Activated CD8-positive, alpha-beta T cell treated with anti-CD3 and anti-CD28 coated beads, Interleukin-2, amount 10 ng/mL, durations not matched to agents 7 days and 5 days (primary cell): ENCODE results near the gene HOXB8. TPM values are rescaled to one million over a fixed set of nuclear protein-coding genes. Genes with fewer than 3 reads are reported as not detected.
A peak's percentile ranks its signal among the peaks of the same experiment; 100 is the strongest.

Experiments
- ATAC-seq: fragments of 150-1000 bp; cut with Tn5 transposase; one replicate; pipeline ENCODE4 v1.10.0; 2021; ENCODE audit warnings: moderate library complexity
- CTCF ChIA-PET: fragments of 350-600 bp; sonication (Branson Sonifier 250); formaldehyde crosslinking; loops from one replicate; lab custom pipeline; 2021; ENCODE audit warnings: antibody characterized with exemption; lab: Charles Lee
- POLR2A ChIA-PET: fragments of 350-600 bp; sonication (Branson Sonifier 250); formaldehyde crosslinking; loops from one replicate; lab custom pipeline; 2021; ENCODE audit warnings: antibody characterized with exemption; lab: Charles Lee
- DNase-seq: peaks from one replicate; pipeline ENCODE4 v3.0.0-alpha.2; 2020
- H3K27ac Mint-ChIP-seq: one replicate; pipeline ENCODE4 v1.8.0; 2021; ENCODE audit warnings: mild to moderate bottlenecking, mixed read lengths
- H3K27me3 Mint-ChIP-seq: one replicate; pipeline ENCODE4 v1.8.0; 2021; ENCODE audit warnings: low read depth, mixed read lengths
- H3K36me3 Mint-ChIP-seq: one replicate; pipeline ENCODE4 v1.8.0; 2021; ENCODE audit warnings: low read depth, mixed read lengths
- H3K4me1 Mint-ChIP-seq: one replicate; pipeline ENCODE4 v1.8.0; 2021; ENCODE audit warnings: low read depth, mixed read lengths
- H3K4me3 Mint-ChIP-seq: one replicate; pipeline ENCODE4 v1.8.0; 2021; ENCODE audit warnings: mild to moderate bottlenecking, mixed read lengths
- H3K9me3 Mint-ChIP-seq: one replicate; pipeline ENCODE4 v1.8.0; 2022; ENCODE audit warnings: mixed read lengths; ENCODE audit not compliant: insufficient read depth
- total RNA-seq, 2 experiments: library from RNA; stranded (reverse); gene quantifications; one replicate each; pipeline ENCODE4 v1.2.3, GENCODE V29; 2021

Gene HOXB8
- not detected for total RNA-seq

GRCh38 chr17:48615047-48615962 is at the start of gene HOXB8:
TSS of gene HOXB8 (minus strand) at chr17:48615292. CDS start at chr17:48614704, 588 bp downstream.
- peaks cover 61% of the 10 kb centered on the region for H3K4me1 Mint-ChIP-seq

GRCh38 chr17:48663134-48663924 is 48.2 kb upstream of the HOXB8 start:
- H3K27ac Mint-ChIP-seq: no peak overlapping the region

More at GRCh38 chr17:48615047-48615962, at the start of gene HOXB8:
- no peaks in the 10 kb centered on the region for H3K9me3 Mint-ChIP-seq
- DNase-seq (no peak), ATAC-seq (no peak)
- H3K4me3 Mint-ChIP-seq: peak within 1 kb of the TSS; percentile 38
- POLR2A ChIA-PET: no interaction called here
- H3K27ac Mint-ChIP-seq: no peak within 1 kb of the TSS
- peaks cover 3% of the 10 kb centered on the region for H3K36me3 Mint-ChIP-seq
- peaks cover 83% of the 10 kb centered on the region for H3K27me3 Mint-ChIP-seq
- CTCF ChIA-PET: interaction anchor here (0.9 to 1.8 kb wide), 6 partner anchors 9 to 89 kb away, joined by 3 to 6 read pairs (median 4); partner anchors contain the start of genes HOXB5, HOXB6 and HOXB9

GRCh38 chr17:48655913-48656312 is 40.8 kb upstream of the HOXB8 start:
- Mint-ChIP-seq H3K9me3 (no peaks in the 10 kb centered on the region), H3K27me3 (peaks cover 26% of the 10 kb centered on the region), H3K4me3 (no peak overlapping the region), H3K36me3 (no peaks in the 10 kb centered on the region), H3K27ac (no peak overlapping the region), H3K4me1 (peaks cover 8% of the 10 kb centered on the region)
- ATAC-seq: no peak
- POLR2A ChIA-PET: no interaction called here
- no peak for DNase-seq
- CTCF ChIA-PET: interaction anchor here (1.6 kb wide), 2 partner anchors 19 to 23 kb away, joined by 7 to 8 read pairs; no protein-coding TSS in a partner anchor

More at GRCh38 chr17:48663134-48663924, 48.2 kb upstream of the HOXB8 start:
- CTCF ChIA-PET: interaction anchor here (1.0 to 1.7 kb wide), 2 partner anchors 15 to 27 kb away, joined by 4 to 6 read pairs; no protein-coding TSS in a partner anchor
- no peaks in the 10 kb centered on the region for H3K36me3 Mint-ChIP-seq
- peaks cover 27% of the 10 kb centered on the region for H3K27me3 Mint-ChIP-seq
- no peak overlapping the region for H3K4me3 Mint-ChIP-seq
- POLR2A ChIA-PET: no interaction called here
- H3K4me1 Mint-ChIP-seq: no peaks in the 10 kb centered on the region
- no peak for DNase-seq
- ATAC-seq: no peak
- no peaks in the 10 kb centered on the region for H3K9me3 Mint-ChIP-seq

- Mint-ChIP-seq H3K27ac (no peak overlapping the region), H3K9me3 (no peaks in the 10 kb centered on the region), H3K36me3 (no peaks in the 10 kb centered on the region), H3K4me3 (no peak overlapping the region), H3K27me3 (peaks cover 43% of the 10 kb centered on the region), H3K4me1 (peaks cover 30% of the 10 kb centered on the region)
- ChIA-PET CTCF (interaction anchor here (0.5 to 2.7 kb wide), 4 partner anchors 13 to 553 kb away, joined by 3 to 14 read pairs (median 3); no protein-coding TSS in a partner anchor), POLR2A (no interaction called here)
- DNase-seq (no peak), ATAC-seq (no peak)
Measured at GRCh38 chr17:48649741-48650140, 34.6 kb upstream of the HOXB8 start.

GRCh38 chr17:48647963-48648245 is 32.8 kb upstream of the HOXB8 start:
- CTCF ChIA-PET: interaction anchor here (0.7 to 2.7 kb wide), 3 partner anchors 11 to 166 kb away, joined by 3 to 14 read pairs (median 5); no protein-coding TSS in a partner anchor
- no peaks in the 10 kb centered on the region for H3K36me3 Mint-ChIP-seq
- POLR2A ChIA-PET: no interaction called here
- H3K4me3 Mint-ChIP-seq: peak overlapping the region; percentile 67
- no peaks in the 10 kb centered on the region for H3K9me3 Mint-ChIP-seq
- peak overlapping the region; percentile 24 for H3K27ac Mint-ChIP-seq
- ATAC-seq (no peak), DNase-seq (no peak)
- H3K27me3 Mint-ChIP-seq: peaks cover 60% of the 10 kb centered on the region
- peaks cover 35% of the 10 kb centered on the region for H3K4me1 Mint-ChIP-seq

- ChIA-PET CTCF (interaction anchor here (1.5 to 2.7 kb wide), 2 partner anchors 11 to 31 kb away, joined by 5 to 14 read pairs; no protein-coding TSS in a partner anchor), POLR2A (no interaction called here)
- peaks cover 64% of the 10 kb centered on the region for H3K27me3 Mint-ChIP-seq
- DNase-seq (no peak), ATAC-seq (peak; percentile 50)
- no peaks in the 10 kb centered on the region for H3K36me3 Mint-ChIP-seq
- H3K4me3 Mint-ChIP-seq: peak overlapping the region; percentile 74
- no peaks in the 10 kb centered on the region for H3K9me3 Mint-ChIP-seq
- H3K4me1 Mint-ChIP-seq: peaks cover 35% of the 10 kb centered on the region
- peak overlapping the region; percentile 75 for H3K27ac Mint-ChIP-seq
Measured at GRCh38 chr17:48647103-48647962, 32.2 kb upstream of the HOXB8 start.

GRCh38 chr17:48646183-48647102 is 31.4 kb upstream of the HOXB8 start:
- CTCF ChIA-PET: interaction anchor here (1.0 kb wide), 1 partner anchor 10 kb away, joined by 3 read pairs; no protein-coding TSS in a partner anchor
- ATAC-seq (peak; percentile 77), DNase-seq (peak; percentile 42)
- peaks cover 33% of the 10 kb centered on the region for H3K4me1 Mint-ChIP-seq
- peaks cover 70% of the 10 kb centered on the region for H3K27me3 Mint-ChIP-seq
- POLR2A ChIA-PET: no interaction called here
- peak overlapping the region; percentile 75 for H3K27ac Mint-ChIP-seq
- peak overlapping the region; percentile 74 for H3K4me3 Mint-ChIP-seq
- H3K36me3 Mint-ChIP-seq: peaks cover 2% of the 10 kb centered on the region
- H3K9me3 Mint-ChIP-seq: no peaks in the 10 kb centered on the region

GRCh38 chr17:48645639-48646182 is 30.6 kb upstream of the HOXB8 start:
- peaks cover 75% of the 10 kb centered on the region for H3K27me3 Mint-ChIP-seq
- ChIA-PET POLR2A (no interaction called here), CTCF (interaction anchor here (1.0 kb wide), 1 partner anchor 9 kb away, joined by 3 read pairs; no protein-coding TSS in a partner anchor)
- H3K4me3 Mint-ChIP-seq: peak overlapping the region; percentile 74
- H3K27ac Mint-ChIP-seq: no peak overlapping the region
- no peak for ATAC-seq
- peaks cover 33% of the 10 kb centered on the region for H3K4me1 Mint-ChIP-seq
- no peak for DNase-seq
- peaks cover 2% of the 10 kb centered on the region for H3K36me3 Mint-ChIP-seq
- H3K9me3 Mint-ChIP-seq: no peaks in the 10 kb centered on the region

- ChIA-PET POLR2A (no interaction called here), CTCF (no interaction called here)
- Mint-ChIP-seq H3K4me3 (no peak overlapping the region), H3K27me3 (peaks cover 79% of the 10 kb centered on the region), H3K4me1 (peaks cover 33% of the 10 kb centered on the region), H3K9me3 (no peaks in the 10 kb centered on the region), H3K36me3 (peaks cover 2% of the 10 kb centered on the region), H3K27ac (no peak overlapping the region)
- DNase-seq (no peak), ATAC-seq (no peak)
Measured at GRCh38 chr17:48644910-48645557, 29.9 kb upstream of the HOXB8 start.
